ENCODE measurements around the gene SMIM45.
A peak's percentile ranks its signal among the peaks of the same experiment; 100 is the strongest.

The SMIM45 gene

GRCh38 chr22:41933411-41934177, 18.4 kb upstream of the SMIM45 start:
- TF ChIP-seq CTCF (IDR thresholded peaks at IDR 0.05; ENCODE audit: extremely low read depth, missing control alignments) = no peak
- no peak for DNase-seq (ENCODE audit: low spot score)

GRCh38 chr22:41934284-41935014, 17.5 kb upstream of the SMIM45 start:
- no peak for TF ChIP-seq CTCF (IDR thresholded peaks at IDR 0.05; ENCODE audit: extremely low read depth, missing control alignments)
- DNase-seq (ENCODE audit: low spot score) = no peak

GRCh38 chr22:41935015-41935351, 17.0 kb upstream of the SMIM45 start:
- DNase-seq (ENCODE audit: low spot score) = no peak
- no peak for TF ChIP-seq CTCF (IDR thresholded peaks at IDR 0.05; ENCODE audit: extremely low read depth, missing control alignments)

- no peak for DNase-seq (ENCODE audit: low spot score)
- no peak for TF ChIP-seq CTCF (IDR thresholded peaks at IDR 0.05; ENCODE audit: extremely low read depth, missing control alignments)
Measured at GRCh38 chr22:41935509-41935908, 16.4 kb upstream of the SMIM45 start.

GRCh38 chr22:41936894-41937169, 15.1 kb upstream of the SMIM45 start:
- no peak for TF ChIP-seq CTCF (IDR thresholded peaks at IDR 0.05; ENCODE audit: extremely low read depth, missing control alignments)
- DNase-seq (ENCODE audit: low spot score) = no peak

GRCh38 chr22:41939981-41940831, 11.7 kb upstream of the SMIM45 start:
- peak; percentile 81 for DNase-seq (ENCODE audit: low spot score)
- no peak for TF ChIP-seq CTCF (IDR thresholded peaks at IDR 0.05; ENCODE audit: extremely low read depth, missing control alignments)
